OCI-LY1 (cell line): Measurements from ENCODE around the gene MYZAP.

ENCODE experiments used
- CTCF ChIP-seq: fragments of 200-600 bp; sonication (generic), shearing (Covaris generic); IDR thresholded peaks from 2 replicates; pipeline ENCODE4 v1.5.1; 2017; ENCODE audit warnings: mild to moderate bottlenecking, antibody characterized with exemption, low read length, moderate library complexity, mixed read lengths
- EZH2 ChIP-seq: fragments of 200-600 bp; sonication (generic), shearing (Covaris generic); IDR thresholded peaks from 2 replicates; pipeline ENCODE4 v1.8.0; 2017; ENCODE audit warnings: borderline replicate concordance, mixed run types, mild to moderate bottlenecking, antibody characterized with exemption, low read length, moderate library complexity, mixed read lengths

- no peak for TF ChIP-seq CTCF
- TF ChIP-seq EZH2: no peak
Measured at GRCh38 chr15:57631386-57632110, 39.8 kb downstream of the MYZAP start.
